GM21381 (cell line): ENCODE measurements around the gene OMP.

Experiments used
- ATAC-seq: cut with Tn5 transposase; IDR thresholded peaks from one replicate; pipeline ENCODE4 v1.9.1; 2021; ENCODE audit warnings: mild to moderate bottlenecking, moderate library complexity; ENCODE audit not compliant: unreplicated experiment

Gene OMP

GRCh38 chr11:77068457-77069335, 33.9 kb upstream of the OMP start:
- ATAC-seq = no peak

- no peak for ATAC-seq
Measured at GRCh38 chr11:77069336-77069968, 33.2 kb upstream of the OMP start.

GRCh38 chr11:77069969-77070582, 32.6 kb upstream of the OMP start:
- no peak for ATAC-seq

- ATAC-seq = no peak
Measured at GRCh38 chr11:77071077-77071476, 31.6 kb upstream of the OMP start.

- no peak for ATAC-seq
Measured at GRCh38 chr11:77071671-77072605, 30.7 kb upstream of the OMP start.

- ATAC-seq = no peak
Measured at GRCh38 chr11:77072851-77073327, 29.8 kb upstream of the OMP start.

GRCh38 chr11:77073328-77074001, 29.2 kb upstream of the OMP start:
- ATAC-seq = no peak

GRCh38 chr11:77074205-77074604, 28.4 kb upstream of the OMP start:
- ATAC-seq = no peak

- no peak for ATAC-seq
Measured at GRCh38 chr11:77074626-77075221, 27.9 kb upstream of the OMP start.

GRCh38 chr11:77075425-77075905, 27.2 kb upstream of the OMP start:
- ATAC-seq = no peak

GRCh38 chr11:77079666-77080065, 23.0 kb upstream of the OMP start:
- no peak for ATAC-seq

GRCh38 chr11:77080643-77081210, 21.9 kb upstream of the OMP start:
- ATAC-seq = no peak

- no peak for ATAC-seq
Measured at GRCh38 chr11:77081381-77081851, 21.2 kb upstream of the OMP start.

GRCh38 chr11:77081976-77082836, 20.4 kb upstream of the OMP start:
- ATAC-seq = no peak

- no peak for ATAC-seq
Measured at GRCh38 chr11:77082838-77083565, 19.6 kb upstream of the OMP start.

GRCh38 chr11:77083566-77084245, 18.9 kb upstream of the OMP start:
- ATAC-seq = no peak
